GF-D8 (cell line): ENCODE measurements around the gene RPS26.

Experiments used
- DNase-seq: peaks from one replicate; lab custom pipeline; 2025; lab: John Stamatoyannopoulos, UW

Gene RPS26

DNA sequence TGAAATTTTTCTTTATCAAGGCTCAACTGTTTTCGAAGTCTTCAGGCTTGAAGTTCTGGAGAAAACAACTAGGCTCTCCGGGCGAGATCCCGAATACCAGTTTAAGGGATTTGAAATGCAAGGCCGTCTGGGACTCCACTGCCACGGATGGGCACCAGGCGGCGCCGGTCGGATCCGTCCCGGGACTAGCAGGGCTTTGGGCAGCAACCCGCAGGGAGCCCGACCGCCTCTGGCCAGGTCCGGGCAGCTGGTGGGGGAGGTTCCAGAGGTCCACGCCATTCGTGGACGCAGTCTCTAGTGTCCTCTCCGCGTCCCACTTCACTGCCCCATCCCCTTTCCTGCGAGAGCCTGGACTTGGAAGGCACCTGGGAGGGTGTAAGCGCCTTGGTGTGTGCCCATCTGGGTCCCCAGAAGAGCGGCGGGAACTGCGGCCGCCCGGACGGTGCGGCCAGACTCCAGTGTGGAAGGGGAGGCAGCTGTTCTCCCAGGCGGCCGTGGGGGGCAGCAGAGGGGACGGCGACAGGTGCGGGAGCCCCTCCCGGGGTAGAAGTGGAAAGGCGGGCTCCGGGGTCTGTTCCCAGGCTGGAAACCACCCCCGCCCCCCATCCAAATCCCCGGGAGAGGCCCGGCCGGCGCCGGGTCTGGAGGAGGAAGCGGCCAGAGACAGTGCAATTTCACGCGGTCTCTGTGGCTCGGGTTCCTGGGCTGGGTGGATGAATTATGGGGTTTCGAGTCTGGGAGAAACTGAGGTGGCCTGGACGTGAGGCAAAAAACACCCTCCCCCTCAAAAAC, 37.4 kb downstream of the RPS26 start:
- DNase-seq, result no peak

GRCh38 chr12:56079723-56080555, 38.2 kb downstream of the RPS26 start, which contains the start of gene ERBB3:
TSS of gene ERBB3 (plus strand) at chr12:56080165. CDS start at chr12:56080301, 136 bp downstream.
- no peak for DNase-seq

GRCh38 chr12:56080556-56081138, 38.9 kb downstream of the RPS26 start:
- no peak for DNase-seq

DNA sequence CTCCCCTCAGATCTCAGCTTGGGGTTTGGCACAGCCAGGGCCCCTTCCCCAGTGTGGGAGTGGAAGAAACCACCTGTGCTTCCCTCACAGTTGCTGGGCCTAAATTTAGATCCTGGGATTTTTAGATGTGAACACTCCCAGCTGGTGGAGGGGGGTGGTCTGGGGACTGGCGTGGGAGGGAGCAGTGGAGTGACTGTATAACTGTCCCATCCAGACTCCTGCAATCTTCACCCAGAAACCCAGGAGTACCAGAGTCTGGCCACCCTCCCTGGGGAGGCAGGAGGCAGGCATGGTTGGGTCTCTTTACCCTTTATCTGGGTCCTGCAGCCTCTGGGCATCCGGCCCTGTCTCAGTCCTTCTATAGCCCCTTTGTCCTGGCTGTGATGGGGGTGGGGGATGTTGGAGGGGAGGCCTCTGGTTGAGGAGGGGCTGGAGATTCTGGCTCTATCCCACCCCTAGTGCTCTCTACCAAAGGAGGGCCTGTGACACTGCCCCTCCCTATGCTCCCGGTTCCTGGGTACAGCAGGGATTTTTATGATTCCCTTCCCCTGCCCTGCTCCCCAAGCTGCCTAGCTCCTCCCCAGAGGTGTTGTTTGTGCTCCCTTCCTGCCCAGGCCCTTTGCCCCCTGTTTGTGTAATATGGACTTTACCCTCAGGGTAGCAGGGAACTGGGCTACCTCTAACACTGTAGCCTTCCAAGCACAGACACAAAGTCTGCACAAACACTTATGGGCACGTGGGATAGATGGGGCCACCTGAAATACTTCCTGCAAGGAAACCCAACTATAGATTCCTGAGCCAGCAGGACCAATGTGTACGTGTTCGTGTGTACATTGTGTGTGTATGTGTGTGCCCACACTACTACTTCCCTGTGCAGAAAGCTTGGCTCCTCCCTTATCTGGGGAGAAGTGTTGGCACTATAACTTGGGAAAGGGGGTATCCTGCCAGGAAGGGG, 40.0 kb downstream of the RPS26 start:
- no peak for DNase-seq

GRCh38 chr12:56082382-56082781, 40.7 kb downstream of the RPS26 start:
- no peak for DNase-seq

- DNase-seq, result no peak
Observed at GRCh38 chr12:56082967-56083366, 41.2 kb downstream of the RPS26 start.

DNA sequence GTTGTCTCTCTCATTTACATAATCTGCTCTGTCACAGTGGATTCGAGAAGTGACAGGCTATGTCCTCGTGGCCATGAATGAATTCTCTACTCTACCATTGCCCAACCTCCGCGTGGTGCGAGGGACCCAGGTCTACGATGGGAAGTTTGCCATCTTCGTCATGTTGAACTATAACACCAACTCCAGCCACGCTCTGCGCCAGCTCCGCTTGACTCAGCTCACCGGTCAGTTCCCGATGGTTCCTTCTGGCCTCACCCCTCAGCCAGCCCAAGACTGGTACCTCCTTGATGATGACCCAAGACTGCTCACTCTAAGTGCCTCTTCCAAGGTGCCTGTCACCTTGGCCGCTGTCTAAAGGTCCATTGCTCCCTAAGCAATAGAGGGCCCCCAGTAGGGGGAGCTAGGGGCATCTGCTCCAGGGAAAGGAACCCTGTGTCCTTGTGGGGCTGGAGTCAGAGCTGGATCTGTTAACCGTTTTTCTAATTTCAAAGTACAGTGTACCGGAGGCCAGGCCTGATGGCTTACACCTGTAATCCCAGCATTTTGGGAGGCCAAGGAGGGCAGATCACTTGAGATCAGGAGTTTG, 43.3 kb downstream of the RPS26 start:
- peak; percentile 4 for DNase-seq

GRCh38 chr12:56086096-56086495, 44.4 kb downstream of the RPS26 start:
- no peak for DNase-seq

GRCh38 chr12:56086608-56087007, 44.9 kb downstream of the RPS26 start:
- no peak for DNase-seq

DNA sequence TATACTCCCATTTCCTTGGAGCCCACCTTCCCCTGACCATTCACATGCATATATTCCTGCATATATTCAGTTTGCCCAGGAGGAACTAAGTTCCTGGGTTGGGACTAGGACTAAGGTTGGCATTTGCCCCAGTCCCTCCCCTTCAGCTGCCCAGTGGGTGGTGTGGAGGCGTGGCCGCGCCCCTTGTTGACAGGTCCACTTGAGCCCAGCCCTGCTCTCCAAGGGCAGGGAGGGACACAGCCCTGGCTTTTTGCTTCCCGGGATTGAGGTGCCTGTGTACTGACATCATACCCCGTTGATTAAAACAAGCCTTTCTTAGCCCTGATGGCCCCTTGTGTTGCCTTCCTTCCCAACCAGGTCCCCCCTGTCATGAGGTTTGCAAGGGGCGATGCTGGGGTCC, 45.5 kb downstream of the RPS26 start:
- no peak for DNase-seq
